Measurements from ENCODE around the gene MAGEB18.

The MAGEB18 gene

GRCh38 chrX:26138274-26138673 lies at the start of gene MAGEB18:
MAGEB18 (plus strand) TSS chrX:26138343; CDS start chrX:26138986, 643 bp downstream.
- no peak for DNase-seq (ENCODE audit: low read depth in 3 of 3, low spot score in 1 of 3)

- no peak for DNase-seq (ENCODE audit: low read depth in 3 of 3, low spot score in 1 of 3)
These were observed 37.7 kb upstream of the MAGEB18 start for GRCh38 chrX:26100421-26100920.

DNA sequence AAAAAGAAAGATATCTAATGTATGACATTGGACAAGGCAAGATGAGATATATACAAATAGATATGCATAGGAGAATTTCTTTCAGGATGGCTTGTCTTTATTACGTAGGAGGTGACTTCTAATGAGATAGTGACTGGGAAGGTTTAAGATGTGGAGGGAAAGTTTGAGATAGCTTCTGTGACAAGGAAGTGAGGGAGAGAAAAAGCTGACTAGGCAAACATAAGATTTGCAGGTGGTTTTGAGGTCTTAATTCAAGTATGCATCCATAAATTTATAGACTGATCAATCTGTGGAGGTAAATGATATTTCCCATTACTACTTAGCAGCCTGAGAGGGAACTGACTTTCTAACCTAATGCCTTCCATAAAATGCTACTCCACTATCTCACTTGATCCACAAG lies 29.0 kb upstream of the MAGEB18 start:
- no peak for DNase-seq (ENCODE audit: low read depth in 3 of 3, low spot score in 1 of 3)

DNA sequence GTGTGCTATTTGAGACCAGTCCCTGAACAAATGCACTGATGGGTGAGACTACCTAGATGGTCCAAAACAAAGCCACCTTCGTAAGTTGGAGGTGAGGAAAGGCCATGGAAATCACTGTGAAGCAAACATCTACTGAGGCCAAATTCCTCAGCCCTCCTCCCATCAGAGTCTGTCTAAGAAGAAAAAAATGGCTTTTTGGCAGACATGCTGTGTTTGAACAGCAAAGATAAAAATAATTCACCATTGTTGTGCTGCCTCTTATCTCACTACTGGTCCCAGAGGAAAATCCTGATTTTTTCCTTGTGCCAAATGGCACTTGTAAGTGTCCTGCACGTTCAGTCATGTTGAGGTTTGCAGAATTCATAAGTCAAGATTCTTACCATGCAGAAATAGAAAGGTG lies 7.9 kb downstream of the MAGEB18 start:
- DNase-seq (ENCODE audit: low read depth in 3 of 3, low spot score in 1 of 3) = no peak

GRCh38 chrX:26160301-26160700 lies 22.2 kb downstream of the MAGEB18 start, which contains the start of gene MAGEB6B:
MAGEB6B (plus strand) TSS chrX:26160601; CDS start chrX:26160601, 0 bp downstream.
- DNase-seq (ENCODE audit: low read depth in 3 of 3, low spot score in 1 of 3) = no peak

Measured in stimulated activated CD4-positive, alpha-beta T cell treated with anti-CD3 and anti-CD28 coated beads, TNF-alpha, amount 100 ng/mL, for 1 hour (primary cell).